Fibroblast of gingiva (primary cell): ENCODE measurements around the gene BORA.
"Not testable (repeated sequence)": the region's sequence is repeated elsewhere in the genome, so short reads cannot be mapped to it uniquely, and the experiment has no call there.

Source experiments
- DNase-seq: peaks from one replicate; pipeline ENCODE4 v3.0.0-alpha.2; 2011; ENCODE audit warnings: low read depth

BORA gene

DNA sequence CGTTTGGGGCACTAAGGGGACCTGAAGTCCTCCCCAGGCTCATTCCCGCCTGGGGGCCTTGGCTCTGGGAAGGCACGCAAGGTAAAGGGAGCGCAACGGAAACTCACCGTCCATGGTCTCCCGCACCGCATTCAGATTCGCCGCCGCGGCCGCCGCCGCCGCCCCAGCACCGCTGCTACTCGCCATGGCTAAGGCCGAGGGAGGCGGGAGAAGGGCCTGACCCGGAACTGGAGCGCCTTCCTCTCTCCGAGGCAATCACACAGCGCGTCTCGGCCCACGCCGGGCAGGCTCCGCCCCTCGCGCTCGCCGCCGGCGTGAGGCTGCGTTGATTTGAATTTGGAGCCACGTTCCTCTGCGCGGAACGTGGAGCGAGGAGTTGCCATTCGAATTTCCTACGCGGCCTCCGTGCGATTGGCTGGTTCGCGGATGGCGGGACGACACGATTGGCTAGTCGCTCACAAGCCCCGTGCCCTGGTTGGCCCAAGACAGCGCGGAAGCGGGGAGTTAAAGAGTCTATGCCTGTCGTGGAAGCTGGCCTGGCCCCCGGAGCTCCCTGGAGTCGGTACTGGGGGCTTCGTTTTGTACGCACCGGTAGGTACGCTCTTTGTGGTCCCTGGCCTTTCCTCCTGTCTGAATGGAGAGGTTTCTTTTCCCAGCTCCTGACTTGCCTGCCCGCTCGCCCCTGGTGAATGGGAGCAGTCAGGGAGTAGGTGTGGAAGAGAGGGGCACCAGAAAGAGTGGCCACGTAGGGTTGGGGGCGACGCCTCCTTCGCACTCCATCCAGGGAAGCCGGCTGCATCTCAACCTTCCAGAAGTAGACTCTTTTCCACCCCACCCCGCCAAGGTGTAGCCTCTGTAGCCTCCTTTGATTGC is at the start of gene BORA, which contains the start of gene MZT1:
BORA (plus strand) TSS at position 507 of the 873 bp plus-strand sequence. CDS start 1,018 bp downstream, outside the sequence.
MZT1 (minus strand) TSS at position 213 of the 873 bp plus-strand sequence; CDS start at position 186, 27 bp downstream.
- peak; percentile 98 for DNase-seq

DNA sequence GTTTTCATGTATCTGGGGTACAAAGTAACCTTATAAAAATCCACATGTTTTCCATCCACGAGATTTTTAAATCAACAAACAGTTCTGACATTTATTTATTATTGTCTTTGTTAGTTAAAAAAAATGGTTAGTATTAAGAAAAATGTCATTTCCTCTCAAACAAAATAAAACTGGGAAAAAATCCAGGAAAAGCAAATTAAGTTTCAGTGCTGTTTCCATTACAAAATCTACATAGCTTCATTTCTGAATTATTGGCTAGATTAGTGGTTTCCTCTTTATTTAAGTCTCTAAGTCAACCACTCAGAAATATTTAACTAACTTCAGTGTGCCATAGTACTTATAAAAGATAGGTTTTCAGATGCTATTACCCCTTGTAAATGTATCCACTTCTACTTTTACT is 49.4 kb upstream of the BORA start:
- DNase-seq: peak; percentile 13

GRCh38 chr13:72680353-72680752 is 47.4 kb upstream of the BORA start:
- no peak for DNase-seq

DNA sequence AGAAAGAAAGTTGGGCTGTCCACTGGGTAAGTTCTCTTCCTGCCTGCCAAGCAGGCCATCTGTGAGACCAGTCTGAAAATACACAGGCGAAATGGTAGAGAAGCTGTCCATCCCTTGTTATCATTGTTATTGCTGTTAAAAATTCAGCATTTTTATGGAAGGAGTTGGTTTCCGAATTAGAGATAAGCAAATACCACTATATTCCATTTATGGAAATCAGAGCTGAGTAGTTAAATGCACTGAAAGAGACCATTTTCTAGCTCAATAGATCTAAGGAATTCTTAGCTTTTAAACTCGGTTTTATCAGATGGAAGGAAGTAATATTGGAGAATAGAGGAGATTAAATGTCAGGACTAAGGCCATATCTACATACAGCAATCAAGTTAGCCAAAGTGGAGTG is 41.0 kb upstream of the BORA start:
- DNase-seq: no peak

DNA sequence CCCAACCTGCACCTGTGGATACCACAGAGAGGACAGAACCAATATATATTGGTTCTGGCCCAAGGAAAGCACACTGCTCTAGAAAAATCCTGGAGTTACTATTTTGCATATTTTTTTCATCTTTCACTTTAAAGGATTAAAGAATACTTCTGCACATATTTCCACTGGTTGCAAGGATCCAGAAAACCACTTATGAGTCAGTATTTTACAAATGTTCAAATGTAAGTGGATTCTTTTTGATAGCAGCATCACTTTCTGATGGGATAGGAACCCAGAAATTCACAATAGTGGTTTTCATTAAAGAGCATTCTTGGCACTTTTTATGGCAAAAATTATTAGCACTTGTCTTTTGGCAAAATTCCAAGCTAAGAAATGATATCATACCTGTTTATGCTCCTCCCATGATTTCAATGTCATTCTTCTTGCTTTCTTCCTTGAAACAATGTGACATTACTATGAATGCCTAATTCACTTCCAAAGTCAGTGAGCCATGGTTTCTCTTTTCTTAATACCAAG is 38.5 kb upstream of the BORA start:
- DNase-seq: no peak

- no peak for DNase-seq
Measured at GRCh38 chr13:72692884-72693514, 34.7 kb upstream of the BORA start.

GRCh38 chr13:72693832-72694231 is 33.9 kb upstream of the BORA start:
- DNase-seq: no peak

GRCh38 chr13:72694314-72694713 is 33.4 kb upstream of the BORA start:
- DNase-seq: no peak

DNA sequence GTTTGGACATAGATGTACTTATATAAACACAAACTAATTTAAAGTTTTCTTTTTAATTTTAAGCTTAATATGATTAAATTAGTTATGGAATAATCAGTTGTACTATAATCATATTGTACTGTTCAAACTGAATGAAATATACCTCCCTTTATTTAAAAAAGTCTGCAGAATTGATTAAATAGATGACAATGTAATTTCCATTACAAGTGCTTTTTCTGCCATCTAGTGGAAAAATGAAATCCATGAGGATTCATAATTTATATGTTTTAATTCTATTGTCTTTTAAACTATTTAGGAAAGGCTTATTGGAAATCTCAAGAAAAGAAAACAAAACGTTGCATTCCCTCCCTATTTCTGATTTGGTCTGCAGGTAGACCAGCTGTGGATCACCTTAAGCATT is 31.1 kb upstream of the BORA start:
- DNase-seq: peak; percentile 5

- DNase-seq: no peak
Measured at GRCh38 chr13:72698164-72698563, 29.6 kb upstream of the BORA start.

- no peak for DNase-seq
Measured at GRCh38 chr13:72700509-72700908, 27.2 kb upstream of the BORA start.

GRCh38 chr13:72716776-72717175 is 10.9 kb upstream of the BORA start:
- DNase-seq: no peak

DNA sequence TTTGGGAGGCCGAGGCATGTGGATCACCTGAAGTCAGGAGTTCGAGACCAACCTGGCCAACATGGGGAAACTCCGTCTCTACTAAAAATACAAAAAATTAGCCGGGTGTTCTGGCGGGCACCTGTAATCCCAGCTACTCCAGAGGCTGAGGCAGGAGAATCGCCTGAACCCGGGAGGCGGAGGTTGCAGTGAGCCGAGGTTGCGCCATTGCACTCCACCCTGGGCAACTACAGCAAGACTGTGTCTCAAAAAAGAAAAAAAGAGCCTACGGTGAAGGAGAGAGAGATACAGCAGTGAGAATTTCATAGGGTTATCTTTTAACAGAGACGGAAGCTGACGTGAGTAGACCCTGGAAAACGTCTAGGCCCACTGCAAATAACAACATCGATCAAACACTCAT is 1.5 kb upstream of the BORA start:
- not testable (repeated sequence) for DNase-seq

DNA sequence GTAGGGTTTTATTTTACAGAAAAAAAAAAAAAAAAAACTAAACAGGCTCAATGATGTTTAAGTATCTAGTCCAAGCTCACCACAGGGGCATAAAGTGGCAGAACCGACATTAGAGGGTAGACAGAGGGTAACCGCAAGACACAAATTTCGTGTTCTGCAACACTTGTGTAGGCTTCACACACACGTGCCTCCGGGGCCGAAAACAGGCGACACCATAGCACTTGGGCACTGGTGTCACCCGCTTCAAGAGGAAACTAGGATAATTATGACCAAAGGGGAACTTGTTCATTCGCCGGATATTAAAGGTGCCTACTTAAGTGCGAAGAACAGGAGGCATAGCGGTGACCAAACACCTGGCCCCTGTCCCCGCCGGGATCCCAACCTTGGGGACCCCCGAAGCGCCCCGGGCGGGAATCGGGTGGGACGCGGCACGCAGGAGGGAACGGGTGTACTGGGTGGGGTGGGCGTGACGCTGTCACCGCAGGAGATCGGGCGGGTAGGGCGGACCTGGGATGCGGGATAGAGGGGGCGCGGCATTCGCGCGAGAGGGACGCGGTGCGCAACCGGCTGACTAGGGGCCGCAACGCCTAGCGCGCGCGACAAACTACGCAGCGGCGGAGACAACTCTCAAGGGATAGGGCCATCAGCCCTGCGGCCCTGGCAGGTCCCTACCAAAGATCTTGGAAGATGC is 852 bp upstream of the BORA start:
- DNase-seq: no peak

GRCh38 chr13:72728290-72728605 is 525 bp downstream of the BORA start:
- no peak for DNase-seq

DNA sequence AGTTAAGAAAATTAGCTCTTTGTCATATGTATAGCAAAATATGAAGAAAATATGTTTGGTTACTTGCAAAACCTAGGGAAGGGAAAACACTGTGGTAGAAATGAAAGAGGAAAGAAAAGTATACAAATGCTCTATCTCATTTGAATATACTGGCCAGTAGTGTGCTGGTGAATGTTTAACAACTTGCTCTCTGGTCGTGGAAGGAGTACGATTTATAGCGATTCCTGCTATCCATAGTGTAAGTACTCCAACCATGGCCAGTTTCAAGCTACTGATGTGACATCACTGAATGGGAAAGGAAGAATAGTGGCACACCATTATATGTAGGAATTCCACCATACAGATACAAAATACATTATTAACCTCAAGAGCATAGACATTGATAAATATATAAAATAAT is 9.3 kb downstream of the BORA start:
- no peak for DNase-seq

GRCh38 chr13:72740015-72740414 is 12.3 kb downstream of the BORA start:
- DNase-seq: no peak

DNA sequence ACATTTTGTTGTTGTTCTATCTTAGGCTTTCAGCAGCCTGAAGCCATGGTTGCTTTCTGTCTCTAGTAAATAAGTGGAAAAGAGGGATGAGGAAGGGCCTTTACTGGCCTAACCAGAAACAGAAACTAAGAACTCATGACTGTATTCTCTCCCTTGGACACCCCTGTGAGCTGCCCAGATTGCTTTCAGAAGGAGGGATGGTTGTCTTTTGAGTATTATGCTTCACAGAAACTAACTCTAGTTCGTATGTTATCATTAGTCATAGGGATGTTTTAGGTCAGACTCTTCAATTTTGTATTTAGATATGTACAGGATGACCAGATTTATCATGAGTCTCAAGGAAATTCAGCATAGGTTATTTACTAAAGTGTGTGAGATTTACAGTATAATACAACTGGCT is 17.5 kb downstream of the BORA start:
- no peak for DNase-seq

DNA sequence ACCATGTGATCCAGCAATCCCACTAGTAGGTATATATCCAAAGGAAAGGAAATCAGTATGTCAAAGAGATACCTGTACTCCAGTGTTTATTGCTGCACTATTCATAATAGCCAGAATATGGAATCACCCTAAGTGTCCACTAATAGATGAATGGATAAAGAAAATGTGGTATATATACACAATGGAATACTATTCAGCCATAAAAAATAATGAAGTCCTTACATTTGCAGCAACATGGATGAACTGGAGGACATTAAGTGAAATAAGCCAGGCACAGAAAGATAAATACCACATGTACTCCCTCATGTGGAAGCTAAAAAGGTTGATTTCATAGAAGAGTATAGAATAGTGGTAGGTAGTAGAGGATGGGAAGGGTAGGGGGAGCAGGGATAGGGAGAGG is 23.5 kb downstream of the BORA start:
- no peak for DNase-seq

GRCh38 chr13:72754111-72754510 is 26.4 kb downstream of the BORA start:
- no peak for DNase-seq

GRCh38 chr13:72757792-72758535 is 30.2 kb downstream of the BORA start:
- DNase-seq: no peak

DNA sequence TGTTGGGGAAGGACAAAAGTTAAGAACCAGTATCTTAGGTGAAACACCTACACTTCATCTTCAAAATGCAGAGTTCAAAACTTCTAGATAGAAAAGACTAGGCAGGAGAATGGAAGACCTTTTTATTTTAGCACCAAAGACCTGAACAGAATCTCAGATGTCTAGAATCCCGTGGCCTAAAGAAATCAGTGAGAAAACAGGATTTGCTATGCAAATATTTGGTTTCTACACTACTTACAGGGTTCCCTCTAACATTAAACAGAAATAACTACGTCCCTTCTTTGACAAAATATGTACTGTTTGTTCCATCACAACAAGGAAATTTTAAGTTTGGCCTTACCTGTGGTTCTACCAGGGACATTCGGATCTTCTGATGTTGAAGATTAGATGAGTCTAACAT is 32.5 kb downstream of the BORA start:
- DNase-seq: no peak
